ENCODE data around the gene HOXC13.

HOXC13 gene

DNA sequence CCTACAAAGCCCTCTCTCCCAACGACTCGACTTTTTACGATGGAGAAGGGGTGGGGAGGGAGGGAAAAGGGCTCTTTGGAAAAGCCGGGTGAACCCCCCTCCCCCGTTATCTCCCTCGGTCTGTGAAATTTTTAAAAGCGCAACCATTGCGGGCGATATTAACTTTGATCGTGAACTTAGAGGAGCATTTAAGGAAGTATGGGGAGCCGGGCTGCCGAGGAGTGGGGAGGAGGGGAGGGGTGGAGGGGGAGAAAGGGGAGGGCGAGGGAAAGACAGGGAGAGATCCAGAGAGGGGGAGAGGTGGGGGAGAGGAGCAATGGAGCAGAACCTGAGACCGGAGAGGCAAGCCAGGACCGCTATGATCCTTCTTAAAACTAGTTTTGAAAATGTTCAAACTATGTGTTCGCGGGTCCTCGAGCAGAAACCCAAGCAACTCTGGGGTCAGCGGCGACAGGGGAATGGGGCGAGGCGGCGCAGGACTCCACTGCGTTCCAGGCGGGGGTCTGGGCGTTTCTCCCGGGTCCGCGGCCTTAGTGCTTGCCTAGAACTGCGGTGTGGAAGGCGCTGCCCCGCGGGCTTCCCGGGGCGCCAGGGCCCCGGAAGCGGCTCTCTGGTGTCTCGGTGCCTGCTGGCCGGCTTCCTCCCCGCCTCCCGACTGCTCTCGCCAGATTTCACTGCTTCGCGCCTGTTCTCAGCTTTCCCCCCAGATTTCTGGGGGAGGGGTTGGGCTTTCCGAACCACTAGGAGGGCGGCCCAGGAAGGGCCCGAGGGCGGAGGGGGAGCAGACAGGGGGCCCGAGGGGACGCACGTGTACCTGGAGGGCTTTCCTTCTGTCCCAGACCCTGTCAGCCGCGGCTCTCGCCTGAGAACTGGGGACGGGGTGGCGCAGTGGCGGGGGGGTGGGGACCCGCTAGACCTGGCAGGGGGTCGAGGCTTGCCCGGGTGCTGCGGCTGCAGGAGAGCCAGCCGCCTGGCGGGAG, 35.7 kb downstream of the HOXC13 start, which contains the start of gene HOTAIR (continued):
- TF ChIP-seq, protein P1, sequence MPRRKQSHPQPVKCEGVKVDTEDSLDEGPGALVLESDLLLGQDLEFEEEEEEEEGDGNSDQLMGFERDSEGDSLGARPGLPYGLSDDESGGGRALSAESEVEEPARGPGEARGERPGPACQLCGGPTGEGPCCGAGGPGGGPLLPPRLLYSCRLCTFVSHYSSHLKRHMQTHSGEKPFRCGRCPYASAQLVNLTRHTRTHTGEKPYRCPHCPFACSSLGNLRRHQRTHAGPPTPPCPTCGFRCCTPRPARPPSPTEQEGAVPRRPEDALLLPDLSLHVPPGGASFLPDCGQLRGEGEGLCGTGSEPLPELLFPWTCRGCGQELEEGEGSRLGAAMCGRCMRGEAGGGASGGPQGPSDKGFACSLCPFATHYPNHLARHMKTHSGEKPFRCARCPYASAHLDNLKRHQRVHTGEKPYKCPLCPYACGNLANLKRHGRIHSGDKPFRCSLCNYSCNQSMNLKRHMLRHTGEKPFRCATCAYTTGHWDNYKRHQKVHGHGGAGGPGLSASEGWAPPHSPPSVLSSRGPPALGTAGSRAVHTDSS (tag by site-specific recombination; IDR thresholded peaks at IDR 0.05): no peak
- TF ChIP-seq ZFP41 (tag by site-specific recombination; IDR thresholded peaks at IDR 0.05; ENCODE audit: borderline replicate concordance) (no peak), HOXC10 (CRISPR knock-in tag; IDR thresholded peaks at IDR 0.05) (no peak), YY1 (tag by site-specific recombination; IDR thresholded peaks at IDR 0.05) (peak; percentile 18; the same call in 1 of the 2 replicates), ZNF561 (tag by site-specific recombination; IDR thresholded peaks at IDR 0.05; ENCODE audit: borderline replicate concordance) (no peak; the same call in 1 of the 2 replicates), SALL2 (tag by site-specific recombination; IDR thresholded peaks at IDR 0.05; ENCODE audit: borderline replicate concordance) (no peak), ZNF585B (tag by site-specific recombination; IDR thresholded peaks at IDR 0.05) (no peak), ZNF292 (tag by site-specific recombination; IDR thresholded peaks at IDR 0.05; ENCODE audit: borderline replicate concordance, low read depth) (no peak), ZNF555 (tag by site-specific recombination; conservative IDR thresholded peaks at IDR 0.05) (no peak), ZBTB7A (tag by site-specific recombination; IDR thresholded peaks at IDR 0.05; ENCODE audit: low read depth) (no peak), ZNF785 (tag by site-specific recombination; IDR thresholded peaks at IDR 0.05) (no peak), OVOL3 (tag by site-specific recombination; IDR thresholded peaks at IDR 0.05) (no peak), ZNF777 (tag by site-specific recombination; IDR thresholded peaks at IDR 0.05; ENCODE audit: borderline replicate concordance) (no peak), ZNF138 (tag by site-specific recombination; IDR thresholded peaks at IDR 0.05; ENCODE audit: borderline replicate concordance) (no peak), TCF7L2 (IDR thresholded peaks at IDR 0.05; ENCODE audit: borderline replicate concordance, low read depth, low read length) (no peak), ZNF530 (tag by site-specific recombination; IDR thresholded peaks at IDR 0.05; ENCODE audit: low read depth) (no peak), ZNF202 (tag by site-specific recombination; IDR thresholded peaks at IDR 0.05; ENCODE audit: borderline replicate concordance) (no peak), KLF16 (tag by site-specific recombination; IDR thresholded peaks at IDR 0.05) (peak; percentile 23), ZNF621 (tag by site-specific recombination; IDR thresholded peaks at IDR 0.05) (no peak), ZNF311 (tag by site-specific recombination; IDR thresholded peaks at IDR 0.05; ENCODE audit: borderline replicate concordance) (no peak)
- TF ChIP-seq, protein P2, sequence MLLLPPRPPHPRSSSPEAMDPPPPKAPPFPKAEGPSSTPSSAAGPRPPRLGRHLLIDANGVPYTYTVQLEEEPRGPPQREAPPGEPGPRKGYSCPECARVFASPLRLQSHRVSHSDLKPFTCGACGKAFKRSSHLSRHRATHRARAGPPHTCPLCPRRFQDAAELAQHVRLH (tag by site-specific recombination; IDR thresholded peaks at IDR 0.05): no peak
- TF ChIP-seq, protein P3, sequence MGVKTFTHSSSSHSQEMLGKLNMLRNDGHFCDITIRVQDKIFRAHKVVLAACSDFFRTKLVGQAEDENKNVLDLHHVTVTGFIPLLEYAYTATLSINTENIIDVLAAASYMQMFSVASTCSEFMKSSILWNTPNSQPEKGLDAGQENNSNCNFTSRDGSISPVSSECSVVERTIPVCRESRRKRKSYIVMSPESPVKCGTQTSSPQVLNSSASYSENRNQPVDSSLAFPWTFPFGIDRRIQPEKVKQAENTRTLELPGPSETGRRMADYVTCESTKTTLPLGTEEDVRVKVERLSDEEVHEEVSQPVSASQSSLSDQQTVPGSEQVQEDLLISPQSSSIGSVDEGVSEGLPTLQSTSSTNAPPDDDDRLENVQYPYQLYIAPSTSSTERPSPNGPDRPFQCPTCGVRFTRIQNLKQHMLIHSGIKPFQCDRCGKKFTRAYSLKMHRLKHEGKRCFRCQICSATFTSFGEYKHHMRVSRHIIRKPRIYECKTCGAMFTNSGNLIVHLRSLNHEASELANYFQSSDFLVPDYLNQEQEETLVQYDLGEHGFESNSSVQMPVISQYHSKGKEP (tag by site-specific recombination; IDR thresholded peaks at IDR 0.05): 0 out of 2 replicates have a peak, but pooled peaks have one; percentile 8
- TF ChIP-seq, protein P4, sequence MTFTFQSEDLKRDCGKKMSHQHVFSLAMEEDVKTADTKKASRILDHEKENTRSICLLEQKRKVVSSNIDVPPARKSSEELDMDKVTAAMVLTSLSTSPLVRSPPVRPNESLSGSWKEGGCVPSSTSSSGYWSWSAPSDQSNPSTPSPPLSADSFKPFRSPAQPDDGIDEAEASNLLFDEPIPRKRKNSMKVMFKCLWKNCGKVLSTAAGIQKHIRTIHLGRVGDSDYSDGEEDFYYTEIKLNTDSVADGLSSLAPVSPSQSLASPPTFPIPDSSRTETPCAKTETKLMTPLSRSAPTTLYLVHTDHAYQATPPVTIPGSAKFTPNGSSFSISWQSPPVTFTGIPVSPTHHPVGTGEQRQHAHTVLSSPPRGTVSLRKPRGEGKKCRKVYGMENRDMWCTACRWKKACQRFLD (tag by site-specific recombination; IDR thresholded peaks at IDR 0.05): no peak
- TF ChIP-seq, protein P5, sequence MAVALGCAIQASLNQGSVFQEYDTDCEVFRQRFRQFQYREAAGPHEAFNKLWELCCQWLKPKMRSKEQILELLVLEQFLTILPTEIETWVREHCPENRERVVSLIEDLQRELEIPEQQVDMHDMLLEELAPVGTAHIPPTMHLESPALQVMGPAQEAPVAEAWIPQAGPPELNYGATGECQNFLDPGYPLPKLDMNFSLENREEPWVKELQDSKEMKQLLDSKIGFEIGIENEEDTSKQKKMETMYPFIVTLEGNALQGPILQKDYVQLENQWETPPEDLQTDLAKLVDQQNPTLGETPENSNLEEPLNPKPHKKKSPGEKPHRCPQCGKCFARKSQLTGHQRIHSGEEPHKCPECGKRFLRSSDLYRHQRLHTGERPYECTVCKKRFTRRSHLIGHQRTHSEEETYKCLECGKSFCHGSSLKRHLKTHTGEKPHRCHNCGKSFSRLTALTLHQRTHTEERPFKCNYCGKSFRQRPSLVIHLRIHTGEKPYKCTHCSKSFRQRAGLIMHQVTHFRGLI (tag by site-specific recombination; IDR thresholded peaks at IDR 0.05): peak; percentile 77
- TF ChIP-seq, protein P6, sequence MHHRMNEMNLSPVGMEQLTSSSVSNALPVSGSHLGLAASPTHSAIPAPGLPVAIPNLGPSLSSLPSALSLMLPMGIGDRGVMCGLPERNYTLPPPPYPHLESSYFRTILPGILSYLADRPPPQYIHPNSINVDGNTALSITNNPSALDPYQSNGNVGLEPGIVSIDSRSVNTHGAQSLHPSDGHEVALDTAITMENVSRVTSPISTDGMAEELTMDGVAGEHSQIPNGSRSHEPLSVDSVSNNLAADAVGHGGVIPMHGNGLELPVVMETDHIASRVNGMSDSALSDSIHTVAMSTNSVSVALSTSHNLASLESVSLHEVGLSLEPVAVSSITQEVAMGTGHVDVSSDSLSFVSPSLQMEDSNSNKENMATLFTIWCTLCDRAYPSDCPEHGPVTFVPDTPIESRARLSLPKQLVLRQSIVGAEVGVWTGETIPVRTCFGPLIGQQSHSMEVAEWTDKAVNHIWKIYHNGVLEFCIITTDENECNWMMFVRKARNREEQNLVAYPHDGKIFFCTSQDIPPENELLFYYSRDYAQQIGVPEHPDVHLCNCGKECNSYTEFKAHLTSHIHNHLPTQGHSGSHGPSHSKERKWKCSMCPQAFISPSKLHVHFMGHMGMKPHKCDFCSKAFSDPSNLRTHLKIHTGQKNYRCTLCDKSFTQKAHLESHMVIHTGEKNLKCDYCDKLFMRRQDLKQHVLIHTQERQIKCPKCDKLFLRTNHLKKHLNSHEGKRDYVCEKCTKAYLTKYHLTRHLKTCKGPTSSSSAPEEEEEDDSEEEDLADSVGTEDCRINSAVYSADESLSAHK (tag by site-specific recombination; IDR thresholded peaks at IDR 0.05): 0 out of 2 replicates have a peak, but pooled peaks have one; percentile 2
- TF ChIP-seq, protein P7, sequence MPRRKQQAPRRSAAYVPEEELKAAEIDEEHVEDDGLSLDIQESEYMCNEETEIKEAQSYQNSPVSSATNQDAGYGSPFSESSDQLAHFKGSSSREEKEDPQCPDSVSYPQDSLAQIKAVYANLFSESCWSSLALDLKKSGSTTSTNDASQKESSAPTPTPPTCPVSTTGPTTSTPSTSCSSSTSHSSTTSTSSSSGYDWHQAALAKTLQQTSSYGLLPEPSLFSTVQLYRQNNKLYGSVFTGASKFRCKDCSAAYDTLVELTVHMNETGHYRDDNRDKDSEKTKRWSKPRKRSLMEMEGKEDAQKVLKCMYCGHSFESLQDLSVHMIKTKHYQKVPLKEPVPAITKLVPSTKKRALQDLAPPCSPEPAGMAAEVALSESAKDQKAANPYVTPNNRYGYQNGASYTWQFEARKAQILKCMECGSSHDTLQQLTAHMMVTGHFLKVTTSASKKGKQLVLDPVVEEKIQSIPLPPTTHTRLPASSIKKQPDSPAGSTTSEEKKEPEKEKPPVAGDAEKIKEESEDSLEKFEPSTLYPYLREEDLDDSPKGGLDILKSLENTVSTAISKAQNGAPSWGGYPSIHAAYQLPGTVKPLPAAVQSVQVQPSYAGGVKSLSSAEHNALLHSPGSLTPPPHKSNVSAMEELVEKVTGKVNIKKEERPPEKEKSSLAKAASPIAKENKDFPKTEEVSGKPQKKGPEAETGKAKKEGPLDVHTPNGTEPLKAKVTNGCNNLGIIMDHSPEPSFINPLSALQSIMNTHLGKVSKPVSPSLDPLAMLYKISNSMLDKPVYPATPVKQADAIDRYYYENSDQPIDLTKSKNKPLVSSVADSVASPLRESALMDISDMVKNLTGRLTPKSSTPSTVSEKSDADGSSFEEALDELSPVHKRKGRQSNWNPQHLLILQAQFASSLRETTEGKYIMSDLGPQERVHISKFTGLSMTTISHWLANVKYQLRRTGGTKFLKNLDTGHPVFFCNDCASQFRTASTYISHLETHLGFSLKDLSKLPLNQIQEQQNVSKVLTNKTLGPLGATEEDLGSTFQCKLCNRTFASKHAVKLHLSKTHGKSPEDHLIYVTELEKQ (tag by site-specific recombination; IDR thresholded peaks at IDR 0.05; ENCODE audit: borderline replicate concordance): no peak

Data from HEK293 (cell line).